GM12878 (cell line): ENCODE measurements around the gene UQCC2. TPM values are rescaled to one million over a fixed set of nuclear protein-coding genes. Genes with fewer than 3 reads are reported as not detected.

Source experiments
- CHD1 ChIP-seq: IDR thresholded peaks from 2 replicates; pipeline ENCODE4 v1.6.1; 2012; ENCODE audit warnings: low read depth, low read length, improper control_type of control experiment
- EED ChIP-seq: sonication (generic); IDR thresholded peaks from 2 replicates; pipeline ENCODE4 v1.6.1; 2016; ENCODE audit warnings: antibody characterized with exemption, low read depth
- FOXM1 ChIP-seq: IDR thresholded peaks from 2 replicates; pipeline ENCODE4 v1.6.1; 2012; ENCODE audit warnings: low read depth, mild to moderate bottlenecking, inconsistent platforms, low read length, moderate library complexity
- LARP7 ChIP-seq: fragments of 450-650 bp; IDR thresholded peaks from 2 replicates; pipeline ENCODE4 v1.6.1; 2017; ENCODE audit warnings: mild to moderate bottlenecking
- NBN ChIP-seq: fragments of 450-650 bp; IDR thresholded peaks from 2 replicates; pipeline ENCODE4 v1.6.1; 2016
- NR2C1 ChIP-seq: fragments of 450-650 bp; IDR thresholded peaks from 2 replicates; pipeline ENCODE4 v1.6.1; 2017; ENCODE audit warnings: antibody characterized with exemption, mild to moderate bottlenecking, moderate library complexity
- PAX5 ChIP-seq: IDR thresholded peaks from 2 replicates; pipeline ENCODE4 v1.6.1; 2011; ENCODE audit warnings: low read depth, low read length, borderline replicate concordance
- RUNX3 ChIP-seq: IDR thresholded peaks from 2 replicates; pipeline ENCODE4 v1.6.1; 2012; ENCODE audit warnings: low read length, inconsistent platforms
- SMAD1 ChIP-seq: fragments of 450-650 bp; IDR thresholded peaks from 2 replicates; pipeline ENCODE4 v1.6.1; 2018; ENCODE audit warnings: mild to moderate bottlenecking, low read depth; ENCODE audit not compliant: partially characterized antibody
- SP1 ChIP-seq: IDR thresholded peaks from one replicate; pipeline ENCODE4 v1.6.1; 2011; ENCODE audit warnings: low read depth, low read length
- ZBED1 ChIP-seq: IDR thresholded peaks from 2 replicates; pipeline ENCODE4 v1.6.1; 2016; ENCODE audit warnings: borderline replicate concordance
- polyA plus RNA-seq, 11 experiments: library from polyadenylated mRNA; depleted of rRNA in 4 of 11; unstranded in 6 of 11; stranded (reverse) in 5 of 11; fragments of >200 nt; fragmentation: Nextera tagmentation in 4 of 11; fragmentation: Illumina TruSeq in 1 of 11; extraction: Ambion mirVana in 4 of 11; extraction: Trizol in 1 of 11; gene quantifications; 1 replicate in 1 of 11; 2 replicates in 10 of 11; pipeline versions ENCODE4 v1.2.1 to v1.2.3, GENCODE V29; 2011 to 2016; ENCODE audit warnings: inconsistent platforms in 2 of 11, missing spikeins in 2 of 11, low read depth in 1 of 11
- total RNA-seq, 4 experiments: library from RNA; depleted of rRNA in 3 of 4; stranded (reverse); fragments of >200 nt in 3 of 4; fragmentation: Illumina TruSeq in 1 of 4; extraction: Trizol in 1 of 4; gene quantifications; 2 replicates each; pipeline versions ENCODE4 v1.2.1 to v1.2.3, GENCODE V29; 2013 to 2021
- TF ChIP-seq, protein P1 (sequence below): fragments of 450-650 bp; formaldehyde crosslinking; IDR thresholded peaks from 2 replicates; pipeline ENCODE4 v1.4.0; 2020; ENCODE audit warnings: mild to moderate bottlenecking, moderate library complexity
- TF ChIP-seq, protein P2 (sequence below): fragments of 450-650 bp; IDR thresholded peaks from 2 replicates; pipeline ENCODE4 v1.6.1; 2017; ENCODE audit warnings: mild to moderate bottlenecking, low read depth, inconsistent platforms; ENCODE audit not compliant: poor library complexity, severe bottlenecking
- TF ChIP-seq, protein P3 (sequence below): IDR thresholded peaks from 2 replicates; pipeline ENCODE4 v1.6.1; 2011; ENCODE audit warnings: mild to moderate bottlenecking, low read depth, low read length, moderate library complexity; ENCODE audit not compliant: insufficient replicate concordance
- TF ChIP-seq, protein P4 (sequence below): fragments of 450-650 bp; IDR thresholded peaks from 2 replicates; pipeline ENCODE4 v1.6.1; 2017; ENCODE audit warnings: low read depth, mild to moderate bottlenecking, moderate library complexity
- TF ChIP-seq, protein P5 (sequence below): IDR thresholded peaks from 2 replicates; pipeline ENCODE4 v1.6.1; 2012; ENCODE audit warnings: low read depth, low read length, improper control_type of control experiment

UQCC2 gene
- total and polyA plus RNA-seq, 10 of the 15 experiments (the other 5 are each of a cell fraction or from before 2014, with no cell fraction given): 40.6 to 478 (median 71.2) TPM

DNA sequence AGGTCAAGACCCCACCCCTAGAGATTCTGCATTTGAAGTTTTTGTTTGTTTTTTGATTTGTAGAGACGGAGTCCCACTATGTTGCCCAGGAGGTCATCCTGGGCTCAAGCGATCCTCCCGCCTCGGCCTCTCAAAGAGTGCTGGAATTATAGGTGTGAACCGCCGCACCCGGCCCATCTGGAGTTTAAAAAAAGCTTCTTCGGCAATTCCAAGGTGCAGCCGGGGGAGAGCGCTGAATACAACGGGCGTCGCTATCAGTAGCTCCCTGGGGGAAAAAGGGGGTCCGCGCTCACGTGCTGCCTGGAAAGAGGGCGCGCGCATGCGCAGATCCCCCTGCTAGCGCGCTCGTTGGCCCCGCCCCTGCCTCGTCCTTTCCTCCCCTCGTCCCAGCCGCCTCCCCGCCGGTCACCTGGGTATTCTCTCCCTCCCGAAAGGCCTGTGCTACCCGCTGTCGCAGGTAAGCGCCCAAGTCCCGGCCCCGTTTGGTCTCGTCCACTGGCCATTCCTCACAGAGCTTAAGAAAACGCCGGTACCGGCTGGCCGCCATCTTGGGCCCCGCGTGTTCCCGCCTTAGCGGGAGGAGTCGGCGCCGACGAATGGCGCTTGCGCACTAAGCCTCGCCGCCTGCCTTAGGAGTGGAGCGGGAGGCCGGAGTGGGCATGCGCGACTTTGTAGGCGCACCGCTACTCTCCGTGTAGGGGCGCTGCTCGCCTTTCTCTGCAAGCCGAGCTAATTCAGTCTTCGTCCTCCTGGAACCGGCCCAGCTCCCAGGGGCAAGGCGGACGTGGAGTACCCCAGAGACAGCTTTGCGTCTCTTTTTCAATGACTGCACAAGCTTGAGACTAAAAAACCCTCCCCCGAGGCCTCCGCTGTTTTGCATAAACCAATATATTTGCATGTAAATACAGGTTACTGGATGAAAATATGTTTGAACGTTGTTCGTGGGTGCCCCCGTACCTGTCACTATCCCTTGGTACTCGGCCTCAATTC is at the start of gene UQCC2 (continued):
- TF ChIP-seq RUNX3: peak; percentile 57; the same call in 1 of the 2 replicates
- TF ChIP-seq, protein P1, sequence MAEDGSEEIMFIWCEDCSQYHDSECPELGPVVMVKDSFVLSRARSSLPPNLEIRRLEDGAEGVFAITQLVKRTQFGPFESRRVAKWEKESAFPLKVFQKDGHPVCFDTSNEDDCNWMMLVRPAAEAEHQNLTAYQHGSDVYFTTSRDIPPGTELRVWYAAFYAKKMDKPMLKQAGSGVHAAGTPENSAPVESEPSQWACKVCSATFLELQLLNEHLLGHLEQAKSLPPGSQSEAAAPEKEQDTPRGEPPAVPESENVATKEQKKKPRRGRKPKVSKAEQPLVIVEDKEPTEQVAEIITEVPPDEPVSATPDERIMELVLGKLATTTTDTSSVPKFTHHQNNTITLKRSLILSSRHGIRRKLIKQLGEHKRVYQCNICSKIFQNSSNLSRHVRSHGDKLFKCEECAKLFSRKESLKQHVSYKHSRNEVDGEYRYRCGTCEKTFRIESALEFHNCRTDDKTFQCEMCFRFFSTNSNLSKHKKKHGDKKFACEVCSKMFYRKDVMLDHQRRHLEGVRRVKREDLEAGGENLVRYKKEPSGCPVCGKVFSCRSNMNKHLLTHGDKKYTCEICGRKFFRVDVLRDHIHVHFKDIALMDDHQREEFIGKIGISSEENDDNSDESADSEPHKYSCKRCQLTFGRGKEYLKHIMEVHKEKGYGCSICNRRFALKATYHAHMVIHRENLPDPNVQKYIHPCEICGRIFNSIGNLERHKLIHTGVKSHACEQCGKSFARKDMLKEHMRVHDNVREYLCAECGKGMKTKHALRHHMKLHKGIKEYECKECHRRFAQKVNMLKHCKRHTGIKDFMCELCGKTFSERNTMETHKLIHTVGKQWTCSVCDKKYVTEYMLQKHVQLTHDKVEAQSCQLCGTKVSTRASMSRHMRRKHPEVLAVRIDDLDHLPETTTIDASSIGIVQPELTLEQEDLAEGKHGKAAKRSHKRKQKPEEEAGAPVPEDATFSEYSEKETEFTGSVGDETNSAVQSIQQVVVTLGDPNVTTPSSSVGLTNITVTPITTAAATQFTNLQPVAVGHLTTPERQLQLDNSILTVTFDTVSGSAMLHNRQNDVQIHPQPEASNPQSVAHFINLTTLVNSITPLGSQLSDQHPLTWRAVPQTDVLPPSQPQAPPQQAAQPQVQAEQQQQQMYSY (CRISPR knock-in tag): no peak
- TF ChIP-seq, protein P2, sequence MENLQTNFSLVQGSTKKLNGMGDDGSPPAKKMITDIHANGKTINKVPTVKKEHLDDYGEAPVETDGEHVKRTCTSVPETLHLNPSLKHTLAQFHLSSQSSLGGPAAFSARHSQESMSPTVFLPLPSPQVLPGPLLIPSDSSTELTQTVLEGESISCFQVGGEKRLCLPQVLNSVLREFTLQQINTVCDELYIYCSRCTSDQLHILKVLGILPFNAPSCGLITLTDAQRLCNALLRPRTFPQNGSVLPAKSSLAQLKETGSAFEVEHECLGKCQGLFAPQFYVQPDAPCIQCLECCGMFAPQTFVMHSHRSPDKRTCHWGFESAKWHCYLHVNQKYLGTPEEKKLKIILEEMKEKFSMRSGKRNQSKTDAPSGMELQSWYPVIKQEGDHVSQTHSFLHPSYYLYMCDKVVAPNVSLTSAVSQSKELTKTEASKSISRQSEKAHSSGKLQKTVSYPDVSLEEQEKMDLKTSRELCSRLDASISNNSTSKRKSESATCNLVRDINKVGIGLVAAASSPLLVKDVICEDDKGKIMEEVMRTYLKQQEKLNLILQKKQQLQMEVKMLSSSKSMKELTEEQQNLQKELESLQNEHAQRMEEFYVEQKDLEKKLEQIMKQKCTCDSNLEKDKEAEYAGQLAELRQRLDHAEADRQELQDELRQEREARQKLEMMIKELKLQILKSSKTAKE: no peak
- TF ChIP-seq EED: no peak; the same call in 1 of the 2 replicates
- no peak for TF ChIP-seq FOXM1
- 0 out of 2 replicates have a peak, but pooled peaks have one; percentile 29 for TF ChIP-seq CHD1
- 0 out of 2 replicates have a peak, but pooled peaks have one; percentile 57 for TF ChIP-seq NBN
- TF ChIP-seq, protein P3, sequence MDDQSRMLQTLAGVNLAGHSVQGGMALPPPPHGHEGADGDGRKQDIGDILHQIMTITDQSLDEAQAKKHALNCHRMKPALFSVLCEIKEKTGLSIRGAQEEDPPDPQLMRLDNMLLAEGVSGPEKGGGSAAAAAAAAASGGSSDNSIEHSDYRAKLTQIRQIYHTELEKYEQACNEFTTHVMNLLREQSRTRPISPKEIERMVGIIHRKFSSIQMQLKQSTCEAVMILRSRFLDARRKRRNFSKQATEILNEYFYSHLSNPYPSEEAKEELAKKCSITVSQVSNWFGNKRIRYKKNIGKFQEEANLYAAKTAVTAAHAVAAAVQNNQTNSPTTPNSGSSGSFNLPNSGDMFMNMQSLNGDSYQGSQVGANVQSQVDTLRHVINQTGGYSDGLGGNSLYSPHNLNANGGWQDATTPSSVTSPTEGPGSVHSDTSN: no peak
- TF ChIP-seq ZBED1: no peak
- peak; percentile 17 for TF ChIP-seq SP1
- TF ChIP-seq, protein P4, sequence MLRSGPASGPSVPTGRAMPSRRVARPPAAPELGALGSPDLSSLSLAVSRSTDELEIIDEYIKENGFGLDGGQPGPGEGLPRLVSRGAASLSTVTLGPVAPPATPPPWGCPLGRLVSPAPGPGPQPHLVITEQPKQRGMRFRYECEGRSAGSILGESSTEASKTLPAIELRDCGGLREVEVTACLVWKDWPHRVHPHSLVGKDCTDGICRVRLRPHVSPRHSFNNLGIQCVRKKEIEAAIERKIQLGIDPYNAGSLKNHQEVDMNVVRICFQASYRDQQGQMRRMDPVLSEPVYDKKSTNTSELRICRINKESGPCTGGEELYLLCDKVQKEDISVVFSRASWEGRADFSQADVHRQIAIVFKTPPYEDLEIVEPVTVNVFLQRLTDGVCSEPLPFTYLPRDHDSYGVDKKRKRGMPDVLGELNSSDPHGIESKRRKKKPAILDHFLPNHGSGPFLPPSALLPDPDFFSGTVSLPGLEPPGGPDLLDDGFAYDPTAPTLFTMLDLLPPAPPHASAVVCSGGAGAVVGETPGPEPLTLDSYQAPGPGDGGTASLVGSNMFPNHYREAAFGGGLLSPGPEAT: peak; percentile 51; the same call in 1 of the 2 replicates
- TF ChIP-seq SMAD1: no peak
- TF ChIP-seq, protein P5, sequence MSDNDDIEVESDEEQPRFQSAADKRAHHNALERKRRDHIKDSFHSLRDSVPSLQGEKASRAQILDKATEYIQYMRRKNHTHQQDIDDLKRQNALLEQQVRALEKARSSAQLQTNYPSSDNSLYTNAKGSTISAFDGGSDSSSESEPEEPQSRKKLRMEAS: peak; percentile 82; the same call in 1 of the 2 replicates
- TF ChIP-seq PAX5: no peak
- TF ChIP-seq LARP7: 0 out of 2 replicates have a peak, but pooled peaks have one; percentile 8
- peak; percentile 15; the same call in 1 of the 2 replicates for TF ChIP-seq NR2C1
